ENCODE data around the gene NEK2. TPM values are rescaled to one million over a fixed set of nuclear protein-coding genes. Genes with fewer than 3 reads are reported as not detected.

Gene NEK2
- total RNA-seq, 1 experiment from 2014 or later: 17.6 TPM

- H4K91ac ChIP-seq (ENCODE audit: insufficient read length, low read depth, low read length): no peak overlapping the region
- no peaks in the 10 kb centered on the region for H4K20me1 ChIP-seq (ENCODE audit: control insufficient read depth, insufficient read depth, insufficient read length)
- no peak overlapping the region for H3T11ph ChIP-seq (ENCODE audit: low read length)
- no peak overlapping the region for H3K14ac ChIP-seq (ENCODE audit: insufficient read depth, low read length)
- no peak overlapping the region for H3K9ac ChIP-seq (ENCODE audit: extremely low read depth, insufficient read length, low read length)
- no peak overlapping the region for H2AFZ ChIP-seq (ENCODE audit: low read length)
- TF ChIP-seq, protein P1, sequence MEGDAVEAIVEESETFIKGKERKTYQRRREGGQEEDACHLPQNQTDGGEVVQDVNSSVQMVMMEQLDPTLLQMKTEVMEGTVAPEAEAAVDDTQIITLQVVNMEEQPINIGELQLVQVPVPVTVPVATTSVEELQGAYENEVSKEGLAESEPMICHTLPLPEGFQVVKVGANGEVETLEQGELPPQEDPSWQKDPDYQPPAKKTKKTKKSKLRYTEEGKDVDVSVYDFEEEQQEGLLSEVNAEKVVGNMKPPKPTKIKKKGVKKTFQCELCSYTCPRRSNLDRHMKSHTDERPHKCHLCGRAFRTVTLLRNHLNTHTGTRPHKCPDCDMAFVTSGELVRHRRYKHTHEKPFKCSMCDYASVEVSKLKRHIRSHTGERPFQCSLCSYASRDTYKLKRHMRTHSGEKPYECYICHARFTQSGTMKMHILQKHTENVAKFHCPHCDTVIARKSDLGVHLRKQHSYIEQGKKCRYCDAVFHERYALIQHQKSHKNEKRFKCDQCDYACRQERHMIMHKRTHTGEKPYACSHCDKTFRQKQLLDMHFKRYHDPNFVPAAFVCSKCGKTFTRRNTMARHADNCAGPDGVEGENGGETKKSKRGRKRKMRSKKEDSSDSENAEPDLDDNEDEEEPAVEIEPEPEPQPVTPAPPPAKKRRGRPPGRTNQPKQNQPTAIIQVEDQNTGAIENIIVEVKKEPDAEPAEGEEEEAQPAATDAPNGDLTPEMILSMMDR (conservative IDR thresholded peaks at IDR 0.05): no peak
- no peaks in the 10 kb centered on the region for H3K9me3 Mint-ChIP-seq
- H3K27ac Mint-ChIP-seq: no peak overlapping the region
- no peaks in the 10 kb centered on the region for H3K27me3 ChIP-seq (ENCODE audit: insufficient read depth, low read length)
- no peaks in the 10 kb centered on the region for H3K79me1 ChIP-seq (ENCODE audit: insufficient read depth, low read depth, low read length, poor library complexity, severe bottlenecking)
- H3K79me2 ChIP-seq (ENCODE audit: insufficient read depth, low read length): no peaks in the 10 kb centered on the region; the same call in 1 of the 2 replicates
- no peak overlapping the region for H2BK5ac ChIP-seq (ENCODE audit: insufficient read length, low read length)
- H3K27ac ChIP-seq (ENCODE audit: insufficient read length, low read depth, low read length): no peak overlapping the region
- H3K9me3 ChIP-seq (ENCODE audit: control insufficient read depth, low read depth, low read length): no peaks in the 10 kb centered on the region
- no peak overlapping the region for H4K8ac ChIP-seq (replicated peaks; ENCODE audit: insufficient read length, low read depth, low read length)
- H3K36me3 Mint-ChIP-seq (ENCODE audit: insufficient read depth in 1 of 3, low read depth in 3 of 3): peaks cover 2 to 16% (median 16%) of the 10 kb centered on the region in 3 experiments; a peak in 6 of 7 replicates
- no peak overlapping the region for H2BK12ac ChIP-seq (ENCODE audit: insufficient read length, low read depth, low read length)
- H2BK120ac ChIP-seq (ENCODE audit: low read depth, low read length, poor library complexity, severe bottlenecking): no peak overlapping the region
- peak overlapping the region; percentile 92 to 94 for H3K4me3 Mint-ChIP-seq
- H3K4me2 ChIP-seq (ENCODE audit: insufficient read depth, insufficient read length, low read length): no peak overlapping the region
- H3K23me2 ChIP-seq (ENCODE audit: insufficient read length, low read depth, low read length, poor library complexity, severe bottlenecking): no peaks in the 10 kb centered on the region
- no peak overlapping the region for H2BK20ac ChIP-seq (ENCODE audit: low read depth, low read length, poor library complexity, severe bottlenecking)
- H3K4me1 ChIP-seq (ENCODE audit: insufficient read depth, low read length): no peaks in the 10 kb centered on the region
- DNase-seq: no peak
- H3K56ac ChIP-seq (ENCODE audit: insufficient read length, low read depth, low read length): no peak overlapping the region
- H4K5ac ChIP-seq (ENCODE audit: insufficient read length, low read depth, low read length): no peak overlapping the region
- no peak overlapping the region for H2BK15ac ChIP-seq (ENCODE audit: low read depth, low read length)
- H3K23ac ChIP-seq (ENCODE audit: insufficient read length, low read depth, low read length): no peak overlapping the region
- H3K4ac ChIP-seq (ENCODE audit: low read depth, low read length): no peak overlapping the region
- no peak overlapping the region for H2AK5ac ChIP-seq (ENCODE audit: insufficient read length, low read length)
- peaks cover 14 to 17% of the 10 kb centered on the region in 2 experiments for H3K4me1 Mint-ChIP-seq
- no peaks in the 10 kb centered on the region; the same call in 1 of the 2 replicates for H3K27me3 Mint-ChIP-seq (ENCODE audit: low read depth)
- no peak overlapping the region for H3K18ac ChIP-seq (ENCODE audit: insufficient read length, low read depth, low read length)
Measured at GRCh38 chr1:211676761-211677160, 1.3 kb upstream of the NEK2 start.
